GM12874 (cell line): Measurements from ENCODE around the gene NEUROD4.

ENCODE experiments used
- CTCF ChIP-seq: IDR thresholded peaks from 2 replicates; pipeline ENCODE4 v1.5.1; 2011; ENCODE audit warnings: low read depth, mild to moderate bottlenecking, control low read depth, low read length, moderate library complexity; ENCODE audit not compliant: insufficient read depth

The NEUROD4 gene

GRCh38 chr12:55019784-55020183 lies at the start of gene NEUROD4:
NEUROD4 (plus strand) TSS chr12:55019974; CDS start chr12:55026440, 6,466 bp downstream.
- no peak for TF ChIP-seq CTCF

- no peak for TF ChIP-seq CTCF
These were observed 49.0 kb upstream of the NEUROD4 start for GRCh38 chr12:54970741-54971140.

GRCh38 chr12:54973556-54973955 lies 46.2 kb upstream of the NEUROD4 start:
- TF ChIP-seq CTCF, result no peak

- no peak for TF ChIP-seq CTCF
These were observed 45.5 kb upstream of the NEUROD4 start for GRCh38 chr12:54974279-54974678.

GRCh38 chr12:54975272-54975671 lies 44.5 kb upstream of the NEUROD4 start:
- no peak for TF ChIP-seq CTCF

GRCh38 chr12:54975875-54976274 lies 43.9 kb upstream of the NEUROD4 start:
- TF ChIP-seq CTCF, result no peak

- no peak for TF ChIP-seq CTCF
These were observed 42.6 kb upstream of the NEUROD4 start for GRCh38 chr12:54977155-54977554.

GRCh38 chr12:54977857-54978256 lies 41.9 kb upstream of the NEUROD4 start:
- TF ChIP-seq CTCF, result no peak
